HCT116 (cell line): ENCODE data around the gene RCE1. TPM values are rescaled to one million over a fixed set of nuclear protein-coding genes. Genes with fewer than 3 reads are reported as not detected.
A peak's percentile ranks its signal among the peaks of the same experiment; 100 is the strongest.

Experiments
- ATAC-seq: fragments of 200-7000 bp; cut with Tn5 transposase; 2 replicates; pipeline ENCODE4 v1.9.1; 2020; ENCODE audit warnings: mild to moderate bottlenecking, moderate library complexity
- BruUV-seq: library from RNA; stranded (reverse); fragments of 400-500 nt; replicated peaks from 2 replicates; lab custom pipeline; 2021; lab: Mats Ljungman, UMichigan
- CTCF ChIA-PET: fragments of 300-600 bp; sonication (Branson Sonifier 250); formaldehyde crosslinking; loops from one replicate; lab custom pipeline; 2021; ENCODE audit warnings: antibody characterized with exemption; lab: Charles Lee
- POLR2A ChIA-PET: fragments of 300-600, 350-600 bp; sonication (Branson Sonifier 250); formaldehyde crosslinking; loops from one replicate; lab custom pipeline; 2021; ENCODE audit warnings: antibody characterized with exemption; lab: Charles Lee
- RAD21 ChIA-PET, 2 experiments: fragments of 300-600 bp; sonication (Branson Sonifier 250); formaldehyde crosslinking; loops; one replicate each; lab custom pipeline; 2023; ENCODE audit warnings: low total read pairs in 2 of 2; ENCODE audit not compliant: uncharacterized antibody in 2 of 2, unreplicated experiment in 2 of 2, low non-redundant PET in 1 of 2; lab: Charles Lee
- DNase-seq: peaks from one replicate; pipeline ENCODE4 v3.0.0-alpha.2; 2010; ENCODE audit warnings: low read depth, low spot score
- H2AFZ ChIP-seq: fragments of 200-600 bp; shearing (Covaris generic), sonication (generic); 2 replicates; pipeline ENCODE4 v1.6.1; 2017; ENCODE audit warnings: low read depth, mixed run types, mixed read lengths, antibody characterized with exemption, low read length; ENCODE audit not compliant: poor library complexity, severe bottlenecking
- H3K27ac ChIP-seq: 2 replicates; pipeline ENCODE4 v1.5.1; 2012; ENCODE audit warnings: low read depth, low read length
- H3K27me3 ChIP-seq: fragments of 200-600 bp; sonication (generic); 2 replicates; pipeline ENCODE4 v1.6.1; 2016; ENCODE audit warnings: mixed run types, low read length, mixed read lengths; ENCODE audit not compliant: insufficient read depth
- H3K36me3 ChIP-seq, 2 experiments: fragments of 200-500 bp in 1 of 2; fragments of 200-600 bp in 1 of 2; sonication (Bioruptor generic) in 1 of 2; sonication (generic) in 1 of 2; 2 replicates each; pipeline versions ENCODE4 v1.5.1 to v1.6.1; 2014 to 2016; ENCODE audit warnings: low read length in 2 of 2, inconsistent platforms in 1 of 2, mixed read lengths in 1 of 2, mixed run types in 1 of 2; ENCODE audit not compliant: insufficient read depth in 2 of 2, control insufficient read depth in 1 of 2
- H3K4me1 ChIP-seq, 2 experiments: fragments of 200-600 bp in 1 of 2; sonication (generic) in 1 of 2; 2 replicates each; pipeline versions ENCODE4 v1.5.1 to v1.6.1; 2012 to 2017; ENCODE audit warnings: low read length in 2 of 2, inconsistent platforms in 1 of 2, mild to moderate bottlenecking in 1 of 2, mixed read lengths in 1 of 2, mixed run types in 1 of 2, moderate library complexity in 1 of 2; ENCODE audit not compliant: insufficient read depth in 2 of 2, control insufficient read depth in 1 of 2
- H3K4me2 ChIP-seq: fragments of 200-600 bp; sonication (generic); 2 replicates; pipeline ENCODE4 v1.6.1; 2017; ENCODE audit warnings: mixed run types, low read length, mixed read lengths
- H3K4me3 ChIP-seq, 2 experiments: fragments of 200-600 bp in 1 of 2; sonication (generic) in 1 of 2; replicated peaks in 1 of 2; 2 replicates each; pipeline ENCODE4 v1.5.1; 2011 to 2016; ENCODE audit warnings: low read length in 2 of 2, control low read depth in 1 of 2, low read depth in 1 of 2, mild to moderate bottlenecking in 1 of 2, mixed read lengths in 1 of 2, mixed run types in 1 of 2
- H3K79me2 ChIP-seq: fragments of 200-600 bp; sonication (generic); 2 replicates; pipeline ENCODE4 v1.6.1; 2017; ENCODE audit warnings: mild to moderate bottlenecking, mixed run types, low read length, moderate library complexity, mixed read lengths; ENCODE audit not compliant: insufficient read depth
- H3K9ac ChIP-seq: fragments of 200-600 bp; sonication (generic); 2 replicates; pipeline ENCODE4 v1.6.1; 2016; ENCODE audit warnings: low read length, mixed read lengths
- H3K9me2 ChIP-seq: fragments of 200-600 bp; sonication (generic), shearing (Covaris generic); 2 replicates; pipeline ENCODE4 v1.6.1; 2017; ENCODE audit warnings: mixed run types, mild to moderate bottlenecking, moderate library complexity; ENCODE audit not compliant: insufficient read depth
- H3K9me3 ChIP-seq, 2 experiments: fragments of 200-500 bp in 1 of 2; fragments of 200-600 bp in 1 of 2; sonication (Bioruptor generic) in 1 of 2; sonication (generic) in 1 of 2; 2 replicates each; pipeline ENCODE4 v1.6.1; 2014 to 2017; ENCODE audit warnings: low read length in 2 of 2, mixed read lengths in 2 of 2, inconsistent platforms in 1 of 2, low read depth in 1 of 2, mild to moderate bottlenecking in 1 of 2, mixed run types in 1 of 2, moderate library complexity in 1 of 2; ENCODE audit not compliant: control insufficient read depth in 1 of 2, insufficient read depth in 1 of 2
- H4K20me1 ChIP-seq: fragments of 200-600 bp; sonication (generic), shearing (Covaris generic); 2 replicates; pipeline ENCODE4 v1.6.1; 2017; ENCODE audit warnings: mixed run types, mild to moderate bottlenecking, moderate library complexity; ENCODE audit not compliant: insufficient read depth
- CTCF ChIP-seq, 3 experiments: fragments of 200-600 bp in 1 of 3; sonication (generic) in 1 of 3; IDR thresholded peaks in 2 of 3; conservative IDR thresholded peaks in 1 of 3; 2 replicates each; pipeline ENCODE4 v1.5.1; 2012 to 2017; ENCODE audit warnings: low read depth in 2 of 3, low read length in 2 of 3, antibody characterized with exemption in 1 of 3, borderline replicate concordance in 1 of 3, control low read depth in 1 of 3, mild to moderate bottlenecking in 1 of 3, mixed read lengths in 1 of 3, mixed run types in 1 of 3, moderate library complexity in 1 of 3; ENCODE audit not compliant: insufficient read depth in 1 of 3
- FOSL1 ChIP-seq: IDR thresholded peaks from 2 replicates; pipeline ENCODE4 v1.6.1; 2012; ENCODE audit warnings: low read depth
- POLR2AphosphoS5 ChIP-seq: IDR thresholded peaks from 2 replicates; pipeline ENCODE4 v1.6.1; 2011; ENCODE audit warnings: mild to moderate bottlenecking, low read depth, low read length, moderate library complexity
- intact Hi-C: fragments of 100-400 bp; cut with micrococcal nuclease; formaldehyde crosslinking; loops from 2 replicates; pipeline ENCODE4 v1.10.0; 2022
- total RNA-seq: library from RNA; stranded (reverse); gene quantifications from one replicate; pipeline ENCODE4 v1.2.1, GENCODE V29; 2021; ENCODE audit not compliant: unreplicated experiment

The RCE1 gene
- total RNA-seq, 1 experiment from 2014 or later, result 35.3 TPM

- Histone ChIP-seq H3K4me2 (no peak overlapping the region), H3K36me3 (peaks cover 0 to 5% of the 10 kb centered on the region in 2 experiments; a peak in 3 of 4 replicates), H3K9me2 (no peaks in the 10 kb centered on the region), H3K27me3 (no peaks in the 10 kb centered on the region), H3K9me3 (no peaks in the 10 kb centered on the region), H4K20me1 (no peaks in the 10 kb centered on the region), H3K79me2 (peaks cover under 1% of the 10 kb centered on the region; the same call in 1 of the 2 replicates), H3K27ac (no peak overlapping the region), H3K9ac (no peak overlapping the region), H3K4me3 (no peak overlapping the region), H2AFZ (no peak overlapping the region), H3K4me1 (peaks cover 8 to 20% of the 10 kb centered on the region in 2 experiments; a peak in 3 of 4 replicates)
- ATAC-seq, result peak; percentile 8; the same call in 1 of the 2 replicates
- DNase-seq, result no peak
- BruUV-seq, result no TSS peak
- RAD21 ChIA-PET, result no interaction called here
- POLR2A ChIA-PET, result no interaction called here
- peak in 2 of 3 experiments; percentile 56 to 69; a peak in 5 of 6 replicates for TF ChIP-seq CTCF (IDR thresholded peaks at IDR 0.05 in 2 of 3, conservative IDR thresholded peaks at IDR 0.05 in 1 of 3; ENCODE audit: borderline replicate concordance in 1 of 3, insufficient read depth in 1 of 3, low read depth in 2 of 3, low read length in 2 of 3)
- TF ChIP-seq FOSL1, result no peak
- CTCF ChIA-PET, result interaction anchor here (0.6 to 1.6 kb wide), 7 partner anchors 8 to 174 kb away, joined by 3 to 6 read pairs (median 3); partner anchors contain the start of genes RBM4B and RCE1
- intact Hi-C loops, result no loop called here
Measured at GRCh38 chr11:66851698-66852465, 8.6 kb downstream of the RCE1 start.

GRCh38 chr11:66852466-66853241 lies 9.4 kb downstream of the RCE1 start:
- Histone ChIP-seq H3K9me3 (no peaks in the 10 kb centered on the region), H3K79me2 (peaks cover 5% of the 10 kb centered on the region), H3K4me2 (no peak overlapping the region), H3K4me3 (no peak overlapping the region), H3K9me2 (no peaks in the 10 kb centered on the region), H3K27me3 (no peaks in the 10 kb centered on the region), H2AFZ (no peak overlapping the region), H4K20me1 (no peaks in the 10 kb centered on the region), H3K27ac (no peak overlapping the region), H3K9ac (no peak overlapping the region), H3K4me1 (peaks cover 10 to 23% of the 10 kb centered on the region in 2 experiments), H3K36me3 (peaks cover 0 to 2% of the 10 kb centered on the region in 2 experiments; a peak in 2 of 4 replicates)
- TF ChIP-seq POLR2AphosphoS5 (no peak), CTCF (IDR thresholded peaks at IDR 0.05 in 2 of 3, conservative IDR thresholded peaks at IDR 0.05 in 1 of 3; ENCODE audit: borderline replicate concordance in 1 of 3, insufficient read depth in 1 of 3, low read depth in 2 of 3, low read length in 2 of 3) (peak in 2 of 3 experiments; percentile 1 to 13; a peak in 1 of 6 replicates)
- no peak for ATAC-seq
- DNase-seq, result no peak
- RAD21 ChIA-PET, result no interaction called here
- POLR2A ChIA-PET, result no interaction called here
- CTCF ChIA-PET, result interaction anchor here (1.1 to 1.6 kb wide), 2 partner anchors 9 to 175 kb away, joined by 3 to 6 read pairs; partner anchors contain the start of genes RBM4B and RCE1
- intact Hi-C loops, result no loop called here
- BruUV-seq, result no TSS peak
